Parietal lobe (tissue), 1 donor: ENCODE data around the gene OR52H1. TPM values are rescaled to one million over a fixed set of nuclear protein-coding genes. Genes with fewer than 3 reads are reported as not detected.

Experiments used
- total RNA-seq: library from RNA; depleted of rRNA; stranded (reverse); fragments of >200 nt; gene quantifications from one replicate; pipeline ENCODE4 v1.2.3, GENCODE V29; 2014

OR52H1 gene
- 3.8 TPM for total RNA-seq

DNA sequence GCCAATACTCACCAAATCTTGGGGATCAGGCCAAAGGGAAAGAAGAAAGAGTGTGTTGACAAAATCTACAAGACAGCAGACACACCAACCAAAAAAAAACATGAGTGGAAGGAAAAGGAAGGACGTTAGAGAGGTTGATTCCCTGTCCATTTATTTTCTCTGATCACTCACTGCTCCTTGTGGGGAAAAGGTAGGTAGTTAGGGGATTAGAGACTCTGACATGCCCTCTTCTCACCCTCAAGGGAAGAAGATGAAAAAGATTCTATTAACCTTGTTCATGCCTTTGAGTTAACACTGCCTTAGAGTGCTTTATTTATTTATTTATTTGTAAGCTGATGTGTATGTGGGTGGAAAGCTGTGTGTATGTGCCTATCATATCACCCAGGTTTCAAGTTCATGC is at the start of gene OR52H1:
OR52H1 (minus strand) TSS at position 101 of the 400 bp plus-strand sequence. CDS start 3,035 bp downstream, outside the sequence.

DNA sequence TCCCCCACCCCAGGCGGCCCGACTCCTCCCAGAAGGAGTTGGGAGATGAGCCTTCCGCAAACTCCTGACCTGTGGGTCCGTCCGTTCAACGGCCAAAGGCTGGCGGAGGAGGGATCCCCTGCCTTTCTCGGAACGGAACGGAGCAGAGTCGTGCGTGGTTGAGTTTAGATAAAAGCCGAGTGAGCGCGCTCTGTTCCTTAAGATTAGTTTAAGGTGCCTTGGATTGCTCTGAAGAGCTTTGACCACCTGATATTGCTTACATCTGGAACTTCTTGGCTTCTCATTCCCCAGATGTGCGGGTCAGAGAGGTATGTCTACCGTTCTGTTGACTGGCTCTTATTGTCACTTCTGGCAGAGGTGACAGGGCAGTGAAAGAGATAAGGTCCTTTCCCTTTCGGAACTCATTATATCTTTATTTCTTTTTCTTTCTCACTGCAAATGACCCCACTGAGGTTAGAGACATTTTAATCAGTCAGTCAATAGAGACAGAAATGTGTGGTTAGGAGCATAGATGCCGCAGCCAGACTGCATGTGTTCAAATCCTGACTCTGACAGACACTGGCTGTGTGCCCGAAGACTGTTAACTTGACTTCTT is 48.4 kb upstream of the OR52H1 start, which contains the start of gene TRIM6:
TRIM6 (plus strand) TSS at position 31 of the 595 bp plus-strand sequence; CDS start at position 292, 261 bp downstream.

DNA sequence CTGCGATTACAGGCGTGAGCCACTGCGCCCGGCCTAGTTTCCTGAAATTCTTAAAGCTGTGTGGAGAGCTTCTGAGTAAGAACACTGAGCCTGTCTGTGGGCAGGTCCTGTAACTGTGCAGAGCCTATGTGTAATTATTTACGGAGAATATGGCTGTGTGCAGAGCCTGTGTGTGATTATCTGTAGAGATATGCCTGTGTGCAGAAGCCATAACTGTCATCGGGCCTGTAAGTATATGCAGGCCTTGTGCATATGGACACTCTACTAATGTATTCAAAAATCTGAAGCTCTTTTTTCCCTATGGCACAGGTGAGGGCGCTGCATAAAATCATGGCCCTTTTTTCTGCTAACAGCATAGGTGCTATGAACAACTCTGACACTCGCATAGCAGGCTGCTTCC is 32.2 kb upstream of the OR52H1 start, which contains the start of gene OR52B6:
OR52B6 (plus strand) TSS at position 301 of the 400 bp plus-strand sequence; CDS start at position 301, 0 bp downstream.

DNA sequence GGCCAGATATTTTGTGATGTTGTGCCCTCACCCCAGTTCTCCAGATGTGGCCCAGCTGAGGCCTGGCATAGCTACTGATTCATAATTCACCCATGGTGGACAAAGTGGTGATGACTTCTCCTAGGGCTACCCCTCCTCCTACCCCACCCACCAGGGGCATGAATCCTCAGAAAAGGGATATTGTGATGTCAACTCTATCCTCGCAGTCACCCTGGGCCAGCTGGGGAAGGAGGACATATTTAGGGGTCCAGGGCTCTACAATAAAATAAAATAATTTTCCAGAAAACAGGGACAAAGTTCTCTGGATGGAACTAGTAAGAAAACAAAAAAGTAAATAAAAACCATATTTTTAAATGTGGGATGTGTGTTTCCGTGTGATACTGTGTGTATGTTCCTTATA is 31.7 kb downstream of the OR52H1 start, which contains the start of gene UBQLNL:
UBQLNL (minus strand) TSS at position 101 of the 400 bp plus-strand sequence. CDS start 258 bp downstream, outside the sequence.

DNA sequence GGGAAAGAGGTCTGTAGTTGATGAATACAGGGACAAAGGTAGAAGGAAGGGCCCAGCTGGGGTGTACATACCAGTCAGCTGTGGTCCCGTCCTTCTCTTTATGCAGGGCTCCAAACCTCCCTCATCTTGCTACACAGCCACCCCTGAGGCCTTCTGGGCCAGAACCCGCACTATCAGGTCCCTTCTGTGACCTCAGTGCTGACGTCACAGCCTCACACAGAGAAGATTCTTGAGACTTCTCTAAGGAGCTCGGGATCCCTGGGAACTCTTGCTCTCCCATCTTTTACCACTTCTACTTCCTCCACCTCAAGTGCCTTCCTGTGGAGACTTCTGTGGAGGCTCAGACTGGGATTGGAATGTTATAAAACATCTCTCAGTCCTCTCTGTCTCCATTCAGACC is 38.5 kb downstream of the OR52H1 start, which contains the start of gene UBQLN3:
UBQLN3 (minus strand) TSS at position 155 of the 400 bp plus-strand sequence. CDS start 399 bp downstream, outside the sequence.

Other genes with a start within 250 kb of the OR52H1 start
- gene OR51B4, start 246.6 kb downstream of the OR52H1 start, total RNA-seq, result 0.94 TPM
- gene OR51B2, start 224.2 kb downstream of the OR52H1 start, total RNA-seq, result 2.2 TPM
- 3.1 TPM for gene OR51B5, start 205.0 kb downstream of the OR52H1 start, total RNA-seq
- not detected for gene OR51B6, start 197.0 kb downstream of the OR52H1 start, total RNA-seq
- gene OR51M1, start 164.7 kb downstream of the OR52H1 start, total RNA-seq, result not detected
- gene OR51Q1, start 126.4 kb downstream of the OR52H1 start, total RNA-seq, result not detected
- 2.5 TPM for gene OR51I1, start 107.0 kb downstream of the OR52H1 start, total RNA-seq
- gene OR51I2, start 99.2 kb downstream of the OR52H1 start, total RNA-seq, result not detected
- not detected for gene OR52D1, start 59.9 kb downstream of the OR52H1 start, total RNA-seq
- gene UBQLN3, start 38.6 kb downstream of the OR52H1 start, total RNA-seq, result 1.3 TPM
- gene UBQLNL, start 31.8 kb downstream of the OR52H1 start, total RNA-seq, result 1.9 TPM
- gene OR52B6, start 32.3 kb upstream of the OR52H1 start, total RNA-seq, result not detected
- gene TRIM6, start 48.1 kb upstream of the OR52H1 start, total RNA-seq, result 0.31 TPM
- gene TRIM34, start 76.5 kb upstream of the OR52H1 start, total RNA-seq, result 1.6 TPM
- gene TRIM5, start 136.5 kb upstream of the OR52H1 start, total RNA-seq, result 6.6 TPM
- 20.7 TPM for gene TRIM22, start 141.2 kb upstream of the OR52H1 start, total RNA-seq
- gene OR56B1, start 187.9 kb upstream of the OR52H1 start, total RNA-seq, result not detected
- 0.63 TPM for gene OR52N4, start 205.7 kb upstream of the OR52H1 start, total RNA-seq
- gene OR52N5, start 234.8 kb upstream of the OR52H1 start, total RNA-seq, result 0.63 TPM
- gene OR52N1, start 242.7 kb upstream of the OR52H1 start, total RNA-seq, result 0.94 TPM